HepG2 (cell line): Measurements from ENCODE around the gene SH3BGRL2. TPM values are rescaled to one million over a fixed set of nuclear protein-coding genes. Genes with fewer than 3 reads are reported as not detected.

ENCODE experiments used
- FOXK2 ChIP-seq: fragments of 450-650 bp; IDR thresholded peaks from 2 replicates; pipeline ENCODE4 v1.6.1; 2016
- HCFC1 ChIP-seq: fragments of 150-350 bp; IDR thresholded peaks from 2 replicates; pipeline ENCODE4 v1.6.1; 2014; ENCODE audit warnings: low read depth, low read length
- HOXA7 ChIP-seq: sonication (generic); formaldehyde crosslinking; IDR thresholded peaks from 2 replicates; pipeline ENCODE4 v1.8.1; 2022; ENCODE audit warnings: mild to moderate bottlenecking, missing genetic modification reagents, moderate library complexity
- KDM5B ChIP-seq: sonication (generic); formaldehyde crosslinking; IDR thresholded peaks from 2 replicates; pipeline ENCODE4 v1.4.0; 2020; ENCODE audit warnings: missing genetic modification reagents, mild to moderate bottlenecking, borderline replicate concordance
- KLF9 ChIP-seq: IDR thresholded peaks from 2 replicates; pipeline ENCODE4 v1.6.1; 2016; ENCODE audit warnings: low read depth
- STAT5B ChIP-seq: sonication (generic); formaldehyde crosslinking; IDR thresholded peaks from 2 replicates; pipeline ENCODE4 v1.4.0; 2020; ENCODE audit warnings: missing genetic modification reagents
- SUZ12 ChIP-seq: fragments of 150-350 bp; IDR thresholded peaks from 2 replicates; pipeline ENCODE4 v1.6.1; 2014; ENCODE audit warnings: low read depth, low read length
- ZNF292 ChIP-seq: sonication (generic); formaldehyde crosslinking; IDR thresholded peaks from 2 replicates; pipeline ENCODE4 v1.8.1; 2022; ENCODE audit warnings: mild to moderate bottlenecking, low read depth, missing genetic modification reagents, borderline replicate concordance
- ZNF343 ChIP-seq: sonication (generic); formaldehyde crosslinking; IDR thresholded peaks from 2 replicates; pipeline ENCODE4 v1.4.0; 2020; ENCODE audit warnings: mild to moderate bottlenecking, missing genetic modification reagents
- ZNF451 ChIP-seq: sonication (generic); formaldehyde crosslinking; IDR thresholded peaks from 2 replicates; pipeline ENCODE4 v1.5.0; 2020; ENCODE audit warnings: mild to moderate bottlenecking, missing genetic modification reagents
- ZNF556 ChIP-seq: sonication (generic); formaldehyde crosslinking; IDR thresholded peaks from 2 replicates; pipeline ENCODE4 v1.4.0; 2020; ENCODE audit warnings: mild to moderate bottlenecking, missing genetic modification reagents, borderline replicate concordance
- ZNF567 ChIP-seq: sonication (generic); formaldehyde crosslinking; IDR thresholded peaks from 2 replicates; pipeline ENCODE4 v1.8.1; 2023; ENCODE audit warnings: mild to moderate bottlenecking, missing genetic modification reagents, borderline replicate concordance
- ZNF619 ChIP-seq: sonication (generic); formaldehyde crosslinking; IDR thresholded peaks from 2 replicates; pipeline ENCODE4 v1.4.0; 2020; ENCODE audit warnings: mild to moderate bottlenecking, missing genetic modification reagents
- ZNF652 ChIP-seq: IDR thresholded peaks from 2 replicates; pipeline ENCODE4 v1.6.1; 2016; ENCODE audit warnings: low read depth, borderline replicate concordance
- ZNF816 ChIP-seq: sonication (generic); formaldehyde crosslinking; IDR thresholded peaks from 2 replicates; pipeline ENCODE4 v1.8.0; 2022; ENCODE audit warnings: missing genetic modification reagents, mild to moderate bottlenecking, borderline replicate concordance
- ZSCAN29 ChIP-seq: sonication (generic); formaldehyde crosslinking; conservative IDR thresholded peaks from 2 replicates; pipeline ENCODE4 v1.4.0; 2020; ENCODE audit warnings: mild to moderate bottlenecking, missing genetic modification reagents
- polyA plus RNA-seq, 8 experiments: library from polyadenylated mRNA; depleted of rRNA in 3 of 8; stranded (reverse) in 7 of 8; unstranded in 1 of 8; fragments of >200 nt; fragmentation: Illumina TruSeq in 4 of 8; extraction: Trizol in 4 of 8; gene quantifications; 2 replicates each; pipeline versions ENCODE4 v1.2.1 to v1.2.3, GENCODE V29; 2011 to 2016; ENCODE audit warnings: low read depth in 4 of 8, missing spikeins in 1 of 8, mixed read lengths in 1 of 8; ENCODE audit not compliant: insufficient read depth in 1 of 8
- total RNA-seq, 5 experiments: library from RNA; depleted of rRNA; stranded (reverse); fragments of >200 nt; fragmentation: Illumina TruSeq; extraction: Trizol; gene quantifications; 2 replicates each; pipeline ENCODE4 v1.2.3, GENCODE V29; 2016; ENCODE audit warnings: low read depth in 1 of 5
- TF ChIP-seq, protein P1 (sequence below): sonication (generic); formaldehyde crosslinking; IDR thresholded peaks from 2 replicates; pipeline ENCODE4 v1.4.0; 2020; ENCODE audit warnings: mild to moderate bottlenecking, low read depth, missing genetic modification reagents
- TF ChIP-seq, protein P2 (sequence below): sonication (generic); formaldehyde crosslinking; IDR thresholded peaks from 2 replicates; pipeline ENCODE4 v1.4.0; 2020; ENCODE audit warnings: missing genetic modification reagents
- TF ChIP-seq, protein P3 (sequence below): sonication (generic); formaldehyde crosslinking; IDR thresholded peaks from 2 replicates; pipeline ENCODE4 v1.4.0; 2020; ENCODE audit warnings: missing genetic modification reagents, borderline replicate concordance
- TF ChIP-seq, protein P4 (sequence below): sonication (generic); formaldehyde crosslinking; IDR thresholded peaks from 2 replicates; pipeline ENCODE4 v1.4.0; 2020; ENCODE audit warnings: missing genetic modification reagents

The SH3BGRL2 gene
- total and polyA plus RNA-seq, 2 of the 13 experiments (the other 11 are each of a cell fraction or from before 2014, with no cell fraction given): 10.9 to 28.8 TPM

DNA sequence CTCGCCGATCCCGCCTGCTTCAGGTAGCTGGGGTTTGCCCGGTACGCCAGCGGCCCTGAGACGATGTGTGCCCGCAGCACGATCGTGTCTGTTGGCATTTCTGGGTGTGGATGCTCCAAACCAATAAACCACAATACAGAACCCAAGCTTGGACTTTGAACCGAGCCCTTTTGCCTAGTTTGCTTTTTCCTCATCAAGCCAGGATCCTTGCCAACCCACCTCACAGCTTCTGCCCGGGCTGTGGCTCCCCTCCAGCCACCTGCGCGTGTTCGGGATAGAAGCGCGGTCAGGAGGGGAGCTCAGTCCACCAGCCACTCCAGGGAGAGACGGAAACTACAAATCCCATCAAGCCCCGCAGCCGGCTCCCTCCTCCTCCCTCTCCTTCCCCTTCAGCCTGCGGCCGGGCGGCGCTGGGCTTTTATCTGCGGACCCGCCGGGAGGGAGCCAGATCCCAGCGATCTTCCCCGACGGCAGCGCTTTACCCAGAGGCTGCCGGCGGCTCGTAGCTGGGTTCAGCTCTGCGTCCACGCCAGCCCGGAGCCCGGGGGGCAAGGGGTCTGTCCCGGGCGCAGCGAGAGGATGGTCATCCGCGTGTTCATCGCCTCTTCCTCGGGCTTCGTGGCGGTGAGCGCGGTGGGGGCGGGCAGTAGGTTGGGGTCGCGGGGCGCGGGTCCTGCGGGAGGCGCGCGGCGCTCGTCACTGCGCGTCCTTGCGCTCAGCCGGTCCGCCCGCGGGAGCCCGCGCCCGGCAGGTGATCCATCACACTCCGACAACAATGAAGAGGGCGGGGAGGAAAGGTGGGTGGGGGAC lies at the start of gene SH3BGRL2 (continued):
- peak; percentile 88; the same call in 1 of the 2 replicates for TF ChIP-seq ZNF556 (CRISPR knock-in tag)
- TF ChIP-seq ZNF619: 0 out of 2 replicates have a peak, but pooled peaks have one; percentile 59
- TF ChIP-seq HOXA7 (CRISPR knock-in tag): no peak
- TF ChIP-seq ZSCAN29 (CRISPR knock-in tag): peak; percentile 73; the same call in 1 of the 2 replicates
- TF ChIP-seq ZNF343 (CRISPR knock-in tag): 0 out of 2 replicates have a peak, but pooled peaks have one; percentile 57
- TF ChIP-seq, protein P1, sequence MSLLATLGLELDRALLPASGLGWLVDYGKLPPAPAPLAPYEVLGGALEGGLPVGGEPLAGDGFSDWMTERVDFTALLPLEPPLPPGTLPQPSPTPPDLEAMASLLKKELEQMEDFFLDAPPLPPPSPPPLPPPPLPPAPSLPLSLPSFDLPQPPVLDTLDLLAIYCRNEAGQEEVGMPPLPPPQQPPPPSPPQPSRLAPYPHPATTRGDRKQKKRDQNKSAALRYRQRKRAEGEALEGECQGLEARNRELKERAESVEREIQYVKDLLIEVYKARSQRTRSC (CRISPR knock-in tag): no peak
- TF ChIP-seq, protein P2, sequence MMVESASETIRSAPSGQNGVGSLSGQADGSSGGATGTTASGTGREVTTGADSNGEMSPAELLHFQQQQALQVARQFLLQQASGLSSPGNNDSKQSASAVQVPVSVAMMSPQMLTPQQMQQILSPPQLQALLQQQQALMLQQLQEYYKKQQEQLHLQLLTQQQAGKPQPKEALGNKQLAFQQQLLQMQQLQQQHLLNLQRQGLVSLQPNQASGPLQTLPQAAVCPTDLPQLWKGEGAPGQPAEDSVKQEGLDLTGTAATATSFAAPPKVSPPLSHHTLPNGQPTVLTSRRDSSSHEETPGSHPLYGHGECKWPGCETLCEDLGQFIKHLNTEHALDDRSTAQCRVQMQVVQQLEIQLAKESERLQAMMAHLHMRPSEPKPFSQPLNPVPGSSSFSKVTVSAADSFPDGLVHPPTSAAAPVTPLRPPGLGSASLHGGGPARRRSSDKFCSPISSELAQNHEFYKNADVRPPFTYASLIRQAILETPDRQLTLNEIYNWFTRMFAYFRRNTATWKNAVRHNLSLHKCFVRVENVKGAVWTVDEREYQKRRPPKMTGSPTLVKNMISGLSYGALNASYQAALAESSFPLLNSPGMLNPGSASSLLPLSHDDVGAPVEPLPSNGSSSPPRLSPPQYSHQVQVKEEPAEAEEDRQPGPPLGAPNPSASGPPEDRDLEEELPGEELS: 0 out of 2 replicates have a peak, but pooled peaks have one; percentile 43
- peak; percentile 80 for TF ChIP-seq ZNF292 (CRISPR knock-in tag)
- peak; percentile 76 for TF ChIP-seq HCFC1
- TF ChIP-seq STAT5B (CRISPR knock-in tag): no peak
- no peak; the same call in 1 of the 2 replicates for TF ChIP-seq ZNF567 (CRISPR knock-in tag)
- TF ChIP-seq, protein P3, sequence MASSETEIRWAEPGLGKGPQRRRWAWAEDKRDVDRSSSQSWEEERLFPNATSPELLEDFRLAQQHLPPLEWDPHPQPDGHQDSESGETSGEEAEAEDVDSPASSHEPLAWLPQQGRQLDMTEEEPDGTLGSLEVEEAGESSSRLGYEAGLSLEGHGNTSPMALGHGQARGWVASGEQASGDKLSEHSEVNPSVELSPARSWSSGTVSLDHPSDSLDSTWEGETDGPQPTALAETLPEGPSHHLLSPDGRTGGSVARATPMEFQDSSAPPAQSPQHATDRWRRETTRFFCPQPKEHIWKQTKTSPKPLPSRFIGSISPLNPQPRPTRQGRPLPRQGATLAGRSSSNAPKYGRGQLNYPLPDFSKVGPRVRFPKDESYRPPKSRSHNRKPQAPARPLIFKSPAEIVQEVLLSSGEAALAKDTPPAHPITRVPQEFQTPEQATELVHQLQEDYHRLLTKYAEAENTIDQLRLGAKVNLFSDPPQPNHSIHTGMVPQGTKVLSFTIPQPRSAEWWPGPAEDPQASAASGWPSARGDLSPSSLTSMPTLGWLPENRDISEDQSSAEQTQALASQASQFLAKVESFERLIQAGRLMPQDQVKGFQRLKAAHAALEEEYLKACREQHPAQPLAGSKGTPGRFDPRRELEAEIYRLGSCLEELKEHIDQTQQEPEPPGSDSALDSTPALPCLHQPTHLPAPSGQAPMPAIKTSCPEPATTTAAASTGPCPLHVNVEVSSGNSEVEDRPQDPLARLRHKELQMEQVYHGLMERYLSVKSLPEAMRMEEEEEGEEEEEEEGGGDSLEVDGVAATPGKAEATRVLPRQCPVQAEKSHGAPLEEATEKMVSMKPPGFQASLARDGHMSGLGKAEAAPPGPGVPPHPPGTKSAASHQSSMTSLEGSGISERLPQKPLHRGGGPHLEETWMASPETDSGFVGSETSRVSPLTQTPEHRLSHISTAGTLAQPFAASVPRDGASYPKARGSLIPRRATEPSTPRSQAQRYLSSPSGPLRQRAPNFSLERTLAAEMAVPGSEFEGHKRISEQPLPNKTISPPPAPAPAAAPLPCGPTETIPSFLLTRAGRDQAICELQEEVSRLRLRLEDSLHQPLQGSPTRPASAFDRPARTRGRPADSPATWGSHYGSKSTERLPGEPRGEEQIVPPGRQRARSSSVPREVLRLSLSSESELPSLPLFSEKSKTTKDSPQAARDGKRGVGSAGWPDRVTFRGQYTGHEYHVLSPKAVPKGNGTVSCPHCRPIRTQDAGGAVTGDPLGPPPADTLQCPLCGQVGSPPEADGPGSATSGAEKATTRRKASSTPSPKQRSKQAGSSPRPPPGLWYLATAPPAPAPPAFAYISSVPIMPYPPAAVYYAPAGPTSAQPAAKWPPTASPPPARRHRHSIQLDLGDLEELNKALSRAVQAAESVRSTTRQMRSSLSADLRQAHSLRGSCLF (CRISPR knock-in tag): no peak
- no peak; the same call in 1 of the 2 replicates for TF ChIP-seq KDM5B (CRISPR knock-in tag)
- TF ChIP-seq ZNF451: peak; percentile 57
- peak; percentile 12; the same call in 1 of the 2 replicates for TF ChIP-seq SUZ12
- no peak for TF ChIP-seq KLF9 (CRISPR knock-in tag)
- peak; percentile 81; the same call in 1 of the 2 replicates for TF ChIP-seq ZNF816
- TF ChIP-seq ZNF652: no peak
- no peak for TF ChIP-seq FOXK2
- TF ChIP-seq, protein P4, sequence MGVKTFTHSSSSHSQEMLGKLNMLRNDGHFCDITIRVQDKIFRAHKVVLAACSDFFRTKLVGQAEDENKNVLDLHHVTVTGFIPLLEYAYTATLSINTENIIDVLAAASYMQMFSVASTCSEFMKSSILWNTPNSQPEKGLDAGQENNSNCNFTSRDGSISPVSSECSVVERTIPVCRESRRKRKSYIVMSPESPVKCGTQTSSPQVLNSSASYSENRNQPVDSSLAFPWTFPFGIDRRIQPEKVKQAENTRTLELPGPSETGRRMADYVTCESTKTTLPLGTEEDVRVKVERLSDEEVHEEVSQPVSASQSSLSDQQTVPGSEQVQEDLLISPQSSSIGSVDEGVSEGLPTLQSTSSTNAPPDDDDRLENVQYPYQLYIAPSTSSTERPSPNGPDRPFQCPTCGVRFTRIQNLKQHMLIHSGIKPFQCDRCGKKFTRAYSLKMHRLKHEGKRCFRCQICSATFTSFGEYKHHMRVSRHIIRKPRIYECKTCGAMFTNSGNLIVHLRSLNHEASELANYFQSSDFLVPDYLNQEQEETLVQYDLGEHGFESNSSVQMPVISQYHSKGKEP (CRISPR knock-in tag): no peak
